SHP77 (cell line): ENCODE results near the gene PDE2A.

Experiments used
- DNase-seq, 2 experiments: peaks; one replicate each; lab custom pipeline; 2025; lab: John Stamatoyannopoulos, UW

Gene PDE2A

GRCh38 chr11:72655896-72656464 lies 18.2 kb downstream of the PDE2A start:
- DNase-seq = no peak

GRCh38 chr11:72655014-72655413 lies 19.2 kb downstream of the PDE2A start:
- no peak for DNase-seq

GRCh38 chr11:72653649-72654048 lies 20.6 kb downstream of the PDE2A start:
- DNase-seq = no peak

- peak; percentile 62 to 84 for DNase-seq
Observed at GRCh38 chr11:72652873-72653630, 21.2 kb downstream of the PDE2A start.

- DNase-seq = no peak
Observed at GRCh38 chr11:72652133-72652532, 22.1 kb downstream of the PDE2A start.

- no peak for DNase-seq
Observed at GRCh38 chr11:72649215-72649976, 24.8 kb downstream of the PDE2A start.

GRCh38 chr11:72648384-72649136 lies 25.7 kb downstream of the PDE2A start:
- no peak for DNase-seq

- no peak for DNase-seq
Observed at GRCh38 chr11:72647882-72648281, 26.3 kb downstream of the PDE2A start.

- no peak for DNase-seq
Observed at GRCh38 chr11:72646472-72646871, 27.8 kb downstream of the PDE2A start.

- no peak for DNase-seq
Observed at GRCh38 chr11:72646024-72646423, 28.2 kb downstream of the PDE2A start.

- DNase-seq = no peak
Observed at GRCh38 chr11:72643547-72643946, 30.7 kb downstream of the PDE2A start.

GRCh38 chr11:72642884-72643522 lies 31.2 kb downstream of the PDE2A start:
- peak; percentile 42 to 72 for DNase-seq

GRCh38 chr11:72642043-72642883 lies 32.0 kb downstream of the PDE2A start:
- peak in 1 of 2 experiments; percentile 56 for DNase-seq

- DNase-seq = no peak
Observed at GRCh38 chr11:72641522-72642042, 32.6 kb downstream of the PDE2A start.

- no peak for DNase-seq
Observed at GRCh38 chr11:72639502-72640375, 34.5 kb downstream of the PDE2A start.

GRCh38 chr11:72637926-72638325 lies 36.3 kb downstream of the PDE2A start:
- DNase-seq = no peak

GRCh38 chr11:72637198-72637597 lies 37.0 kb downstream of the PDE2A start:
- peak; percentile 13 to 26 for DNase-seq

- no peak for DNase-seq
Observed at GRCh38 chr11:72636376-72636775, 37.8 kb downstream of the PDE2A start.

GRCh38 chr11:72635933-72636332 lies 38.3 kb downstream of the PDE2A start:
- DNase-seq = no peak
